Activated CD4-positive, alpha-beta T cell treated with anti-CD3 and anti-CD28 coated beads, Interleukin-2, amount 10 ng/mL, durations not matched to agents 24 days and 14 days (primary cell): ENCODE results near the gene STXBP5L. TPM values are rescaled to one million over a fixed set of nuclear protein-coding genes. Genes with fewer than 3 reads are reported as not detected.
"Not testable (repeated sequence)": the region's sequence is repeated elsewhere in the genome, so short reads cannot be mapped to it uniquely, and the experiment has no call there.

Experiments
- DNase-seq: peaks from one replicate; pipeline ENCODE4 v3.0.0; 2022
- H3K27ac Mint-ChIP-seq: one replicate; pipeline ENCODE4 v1.8.0; 2022; ENCODE audit warnings: mild to moderate bottlenecking, mixed read lengths
- H3K27me3 Mint-ChIP-seq: one replicate; pipeline ENCODE4 v1.8.0; 2022; ENCODE audit warnings: mixed read lengths
- H3K36me3 Mint-ChIP-seq: one replicate; pipeline ENCODE4 v1.8.0; 2022; ENCODE audit warnings: low read depth, mild to moderate bottlenecking, mixed read lengths
- H3K4me1 Mint-ChIP-seq: one replicate; pipeline ENCODE4 v1.8.0; 2021; ENCODE audit warnings: mixed read lengths
- H3K4me3 Mint-ChIP-seq: one replicate; pipeline ENCODE4 v1.8.0; 2022; ENCODE audit warnings: mild to moderate bottlenecking, moderate library complexity, mixed read lengths
- H3K9me3 Mint-ChIP-seq: one replicate; pipeline ENCODE4 v1.8.0; 2021; ENCODE audit warnings: mixed read lengths
- intact Hi-C: fragments of 100-400 bp; cut with micrococcal nuclease; formaldehyde crosslinking; loops from one replicate; pipeline ENCODE4 v1.15.1; 2023
- total RNA-seq: library from RNA; stranded (reverse); gene quantifications from 2 replicates; pipeline ENCODE4 v1.2.3, GENCODE V29; 2022

STXBP5L gene
- total RNA-seq, 1 donor from 2014 or later = not detected

DNA sequence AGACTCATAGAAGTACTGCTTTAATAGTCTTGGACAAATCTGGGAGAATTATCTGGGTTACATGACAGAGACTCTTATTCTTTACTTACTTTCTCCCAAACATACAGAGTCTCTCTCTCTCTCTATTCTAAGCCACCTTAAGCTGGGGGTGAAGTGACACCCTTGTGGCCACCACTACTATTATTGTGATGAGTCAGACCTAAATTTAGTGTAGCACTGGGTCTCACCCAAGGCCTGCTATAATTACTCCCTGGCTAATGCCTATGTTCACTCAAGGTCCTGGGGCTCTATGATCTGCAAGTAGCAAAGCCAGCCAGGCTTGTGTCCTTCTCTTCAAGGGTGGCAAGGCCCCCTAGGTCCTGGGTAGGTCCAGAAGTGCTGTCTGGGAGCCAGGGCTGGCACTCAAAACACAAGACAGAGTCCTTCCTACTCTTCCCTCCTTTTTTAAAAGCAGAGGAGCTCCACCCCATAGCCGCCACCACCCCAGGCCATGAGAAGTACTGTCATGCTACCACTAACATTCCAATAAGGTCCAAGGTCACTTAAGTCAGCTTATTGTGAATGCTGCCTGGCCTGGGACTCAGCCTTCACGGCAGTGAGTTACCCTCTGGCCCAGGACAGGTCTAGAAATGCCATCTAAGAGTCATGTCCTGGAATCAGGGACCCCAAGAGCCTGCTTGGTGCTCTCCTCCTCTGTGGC lies 454.2 kb downstream of the STXBP5L start:
- Mint-ChIP-seq H3K4me3 (no peak overlapping the region), H3K9me3 (no peaks in the 10 kb centered on the region), H3K4me1 (no peaks in the 10 kb centered on the region), H3K36me3 (no peaks in the 10 kb centered on the region), H3K27ac (no peak overlapping the region), H3K27me3 (peaks cover 2% of the 10 kb centered on the region)
- no peak for DNase-seq
- intact Hi-C loops = no loop called here

GRCh38 chr3:121388308-121388707 lies 480.3 kb downstream of the STXBP5L start:
- intact Hi-C loops, H3K36me3 Mint-ChIP-seq, H3K27me3 Mint-ChIP-seq, H3K27ac Mint-ChIP-seq, DNase-seq, H3K4me1 Mint-ChIP-seq, H3K9me3 Mint-ChIP-seq, H3K4me3 Mint-ChIP-seq: not testable (repeated sequence)

DNA sequence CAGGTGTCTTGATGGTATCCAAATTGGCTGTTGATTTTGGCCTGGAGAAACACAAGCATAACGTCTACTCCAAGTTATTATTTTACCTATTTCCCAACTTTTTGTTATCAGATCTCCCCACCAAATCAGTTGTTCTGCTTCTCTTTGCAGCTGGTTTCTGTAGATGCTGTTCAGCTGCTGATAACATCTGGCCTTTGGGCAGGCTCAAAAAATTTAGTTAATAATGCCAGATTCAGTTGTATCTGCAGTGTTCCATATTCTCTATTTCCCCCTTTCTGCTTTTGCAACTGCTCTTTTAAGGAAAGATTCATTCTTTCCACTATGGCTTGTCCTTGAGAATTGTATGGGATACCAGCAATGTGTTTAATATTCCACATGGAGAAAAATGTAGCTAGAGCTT lies 488.0 kb downstream of the STXBP5L start:
- H3K9me3 Mint-ChIP-seq, DNase-seq, H3K27ac Mint-ChIP-seq, H3K4me1 Mint-ChIP-seq, intact Hi-C loops, H3K4me3 Mint-ChIP-seq, H3K36me3 Mint-ChIP-seq, H3K27me3 Mint-ChIP-seq: not testable (repeated sequence)

DNA sequence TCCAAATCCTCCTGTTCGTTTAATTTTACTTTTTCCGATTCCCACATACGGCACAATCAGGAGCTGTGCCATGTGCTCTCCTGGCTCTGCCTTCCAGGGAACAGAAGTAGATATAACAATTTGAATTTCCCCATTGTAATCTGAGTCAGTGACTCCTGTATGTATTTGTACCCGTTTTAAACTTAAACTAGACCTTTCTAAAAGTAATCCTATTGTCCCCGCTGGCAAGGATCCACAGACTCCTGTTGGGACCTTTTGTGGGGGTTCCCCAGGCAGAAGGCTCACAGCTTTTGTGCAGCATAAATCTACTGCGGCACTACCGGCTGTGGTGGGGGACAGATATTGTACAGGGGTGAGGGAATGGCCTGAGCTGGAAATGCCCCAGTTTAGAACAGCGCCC lies 490.0 kb downstream of the STXBP5L start:
- H3K4me1 Mint-ChIP-seq, H3K27me3 Mint-ChIP-seq, intact Hi-C loops, H3K9me3 Mint-ChIP-seq, H3K36me3 Mint-ChIP-seq, H3K27ac Mint-ChIP-seq, DNase-seq, H3K4me3 Mint-ChIP-seq: not testable (repeated sequence)

DNA sequence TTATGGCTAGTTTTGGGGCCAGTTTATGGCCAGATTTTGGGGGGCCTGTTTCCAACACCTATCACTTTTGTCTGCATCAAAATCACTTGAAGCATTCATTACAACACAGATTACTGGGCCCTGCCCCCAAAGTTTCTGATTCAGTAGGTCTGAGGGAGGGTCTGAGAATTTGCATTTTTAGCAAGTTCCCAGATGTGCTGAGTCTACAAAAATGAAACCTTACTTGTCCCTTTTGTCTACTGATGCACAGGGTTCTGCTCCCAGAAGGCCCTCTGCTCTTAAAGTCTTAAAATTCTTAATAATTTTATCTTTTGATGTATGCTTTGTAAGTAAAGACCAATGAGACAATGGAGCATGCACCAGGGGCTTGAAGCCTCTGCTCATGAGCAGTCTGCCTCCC lies 491.8 kb downstream of the STXBP5L start:
- Mint-ChIP-seq H3K27ac (no peak overlapping the region), H3K4me1 (no peaks in the 10 kb centered on the region), H3K36me3 (no peaks in the 10 kb centered on the region), H3K4me3 (no peak overlapping the region), H3K9me3 (no peaks in the 10 kb centered on the region), H3K27me3 (peaks cover 3% of the 10 kb centered on the region)
- intact Hi-C loops = no loop called here
- DNase-seq = no peak

- Mint-ChIP-seq H3K27me3 (no peaks in the 10 kb centered on the region), H3K36me3 (no peaks in the 10 kb centered on the region), H3K9me3 (no peaks in the 10 kb centered on the region), H3K27ac (no peak overlapping the region), H3K4me3 (no peak overlapping the region), H3K4me1 (peaks cover 5% of the 10 kb centered on the region)
- DNase-seq = no peak
- intact Hi-C loops = no loop called here
Measured at GRCh38 chr3:121405631-121406030, 497.6 kb downstream of the STXBP5L start.

DNA sequence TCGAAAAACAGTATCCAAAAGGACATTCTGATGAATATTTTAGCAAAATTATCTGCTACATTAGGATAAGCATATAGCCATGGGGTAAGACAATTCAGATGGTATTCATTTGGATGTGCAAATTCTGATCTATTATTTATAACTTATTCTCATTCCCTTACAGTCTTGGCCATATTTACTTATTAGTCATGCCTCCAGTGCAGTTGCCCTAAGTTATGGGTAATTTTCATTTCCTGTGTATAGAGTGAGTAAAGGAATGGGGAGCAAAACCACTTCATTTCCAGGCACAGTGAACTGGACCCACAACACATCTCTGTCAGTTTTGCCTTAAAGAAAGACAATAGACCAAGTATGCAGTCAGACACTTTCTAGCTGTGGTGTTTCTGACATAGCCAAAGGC lies 503.5 kb downstream of the STXBP5L start:
- no peak for DNase-seq
- no peak overlapping the region for H3K4me3 Mint-ChIP-seq
- H3K27ac Mint-ChIP-seq = no peak overlapping the region
- no peaks in the 10 kb centered on the region for H3K36me3 Mint-ChIP-seq
- H3K9me3 Mint-ChIP-seq = no peaks in the 10 kb centered on the region
- intact Hi-C loops = no loop called here
- peaks cover 10% of the 10 kb centered on the region for H3K4me1 Mint-ChIP-seq
- no peaks in the 10 kb centered on the region for H3K27me3 Mint-ChIP-seq

DNA sequence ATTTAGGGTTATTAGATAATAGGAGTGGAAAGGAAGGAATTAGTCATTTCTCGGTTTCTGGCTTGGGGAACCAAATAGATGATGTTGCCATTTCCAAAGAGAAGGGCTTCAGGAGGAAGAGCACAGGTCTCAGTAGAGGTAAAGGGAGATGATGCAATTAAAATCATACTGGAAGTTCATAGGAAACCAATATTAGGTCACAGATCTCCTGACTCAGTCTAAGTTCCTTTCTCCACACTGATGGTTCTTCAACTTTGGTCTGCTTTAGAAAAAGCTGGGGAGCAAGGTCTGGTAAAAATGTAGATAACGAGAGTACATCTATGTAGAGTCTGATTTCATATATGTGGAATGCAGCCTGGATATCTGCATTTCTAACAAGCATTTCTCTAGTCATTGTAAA lies 506.9 kb downstream of the STXBP5L start:
- Mint-ChIP-seq H3K9me3 (no peaks in the 10 kb centered on the region), H3K4me1 (peaks cover 6% of the 10 kb centered on the region), H3K36me3 (peaks cover 5% of the 10 kb centered on the region), H3K4me3 (no peak overlapping the region), H3K27me3 (no peaks in the 10 kb centered on the region), H3K27ac (no peak overlapping the region)
- intact Hi-C loops = no loop called here
- no peak for DNase-seq

DNA sequence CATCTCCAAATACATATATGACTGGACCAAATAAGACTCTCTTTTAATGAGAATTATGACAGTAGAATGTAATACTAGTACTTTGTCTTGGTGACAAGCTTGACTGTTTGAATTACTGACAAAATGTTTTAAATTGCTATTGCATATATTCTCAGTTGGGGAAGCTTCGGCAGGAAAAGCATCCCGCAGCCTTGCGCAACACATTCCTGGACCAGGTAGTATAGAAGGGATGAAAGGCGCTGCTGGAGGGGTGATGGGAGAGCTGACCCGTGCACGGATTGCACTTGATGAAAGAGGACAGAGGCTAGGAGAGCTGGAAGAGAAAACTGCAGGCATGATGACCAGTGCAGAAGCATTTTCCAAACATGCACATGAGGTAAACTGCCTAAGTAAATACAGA lies 510.2 kb downstream of the STXBP5L start:
- Mint-ChIP-seq H3K4me1 (peaks cover 3% of the 10 kb centered on the region), H3K36me3 (peaks cover 5% of the 10 kb centered on the region), H3K4me3 (no peak overlapping the region), H3K9me3 (no peaks in the 10 kb centered on the region), H3K27ac (no peak overlapping the region), H3K27me3 (no peaks in the 10 kb centered on the region)
- no peak for DNase-seq
- intact Hi-C loops = no loop called here

DNA sequence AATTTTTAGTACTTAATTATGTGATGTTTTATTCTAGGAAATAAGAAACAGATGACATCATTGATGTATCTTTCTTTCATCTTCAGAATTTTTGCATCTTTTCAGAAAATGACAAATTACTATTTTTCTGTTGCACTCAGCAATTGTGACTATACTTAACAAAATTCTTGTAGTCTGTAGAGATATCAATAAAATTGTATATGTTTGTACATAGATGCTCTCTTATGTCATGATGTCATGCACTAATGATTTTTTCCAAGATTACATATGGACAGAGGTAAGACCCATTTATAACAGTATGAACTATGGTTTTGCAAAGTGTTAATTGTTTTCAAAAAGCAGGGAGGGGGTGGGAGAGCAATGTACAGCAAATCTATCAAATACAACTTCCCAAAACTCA lies 516.5 kb downstream of the STXBP5L start:
- no peak for DNase-seq
- Mint-ChIP-seq H3K4me3 (no peak overlapping the region), H3K27me3 (no peaks in the 10 kb centered on the region)

DNA sequence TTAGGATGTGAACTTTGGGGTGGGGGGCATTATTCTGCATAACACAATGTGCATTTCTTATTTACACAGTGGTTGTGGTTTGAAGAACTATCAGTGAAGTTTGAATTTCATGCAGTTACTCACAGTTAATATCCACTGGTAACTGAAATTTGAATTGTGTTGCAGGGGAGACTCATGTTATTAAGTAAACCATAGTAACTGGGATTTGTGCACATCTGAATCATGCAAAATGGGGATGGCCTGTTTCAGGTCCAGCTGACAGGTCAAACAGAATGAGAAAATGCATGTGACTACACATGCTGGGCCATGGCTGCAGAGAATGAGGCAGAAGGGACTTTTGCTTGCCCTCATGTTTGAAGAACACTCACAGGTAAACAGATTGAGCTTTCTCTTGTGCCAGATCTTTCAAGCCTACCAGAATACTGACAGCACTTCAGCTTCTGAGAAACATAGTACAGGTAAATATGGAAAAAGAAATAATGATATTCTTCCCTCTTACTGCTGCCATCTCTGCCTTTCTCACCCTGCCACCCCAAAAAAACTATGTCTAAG lies 522.7 kb downstream of the STXBP5L start:
- H3K4me1 Mint-ChIP-seq = peaks cover 18% of the 10 kb centered on the region
- H3K9me3 Mint-ChIP-seq = no peaks in the 10 kb centered on the region
- H3K4me3 Mint-ChIP-seq = no peak overlapping the region
- no peak overlapping the region for H3K27ac Mint-ChIP-seq
- intact Hi-C loops = no loop called here
- no peak for DNase-seq
- no peaks in the 10 kb centered on the region for H3K27me3 Mint-ChIP-seq
- peaks cover 43% of the 10 kb centered on the region for H3K36me3 Mint-ChIP-seq

More for the DNA sequence above, 516.5 kb downstream of the STXBP5L start:
- Mint-ChIP-seq H3K9me3 (no peaks in the 10 kb centered on the region), H3K36me3 (peaks cover 21% of the 10 kb centered on the region), H3K27ac (no peak overlapping the region), H3K4me1 (peaks cover 2% of the 10 kb centered on the region)
- intact Hi-C loops = no loop called here

DNA sequence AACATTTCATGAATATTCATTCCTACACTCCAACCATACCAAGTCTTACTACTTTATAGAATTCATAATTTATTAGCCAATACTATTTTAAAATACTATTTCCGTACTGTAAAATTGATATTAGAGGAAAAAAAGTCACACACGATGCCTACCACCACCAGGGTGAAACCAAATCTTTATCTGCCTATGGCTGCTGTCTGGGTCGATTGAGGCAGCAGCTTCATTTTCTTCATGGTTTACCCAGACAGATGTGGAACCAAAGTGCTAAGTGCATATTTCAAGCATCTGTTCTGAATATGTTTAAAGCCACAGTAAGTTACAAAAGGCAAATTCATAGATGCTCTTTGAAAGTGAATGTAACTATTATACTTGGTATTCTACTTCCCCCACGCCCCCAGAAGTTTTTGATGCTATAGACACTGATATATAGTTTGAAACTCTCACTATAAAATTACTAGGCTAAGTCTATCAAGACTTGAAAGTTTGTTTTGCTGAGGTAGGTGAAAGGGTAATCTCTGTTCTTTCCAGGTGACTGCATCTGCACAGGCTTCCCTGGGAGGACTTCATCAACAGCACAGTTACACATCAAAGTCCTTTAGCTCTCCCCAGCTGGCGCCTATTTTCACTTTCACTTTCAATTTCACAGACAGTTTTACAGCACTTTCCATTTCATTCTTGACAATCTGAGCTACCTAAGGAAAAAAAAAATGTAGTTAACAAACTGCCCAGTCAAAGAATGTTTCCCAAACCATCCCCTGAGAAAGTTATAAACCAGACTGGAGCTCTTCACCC lies 523.9 kb downstream of the STXBP5L start:
- Mint-ChIP-seq H3K4me1 (peaks cover 18% of the 10 kb centered on the region), H3K4me3 (peak overlapping the region; percentile 25), H3K36me3 (peaks cover 44% of the 10 kb centered on the region), H3K27me3 (no peaks in the 10 kb centered on the region), H3K27ac (peak overlapping the region; percentile 32), H3K9me3 (no peaks in the 10 kb centered on the region)
- intact Hi-C loops = no loop called here
- DNase-seq = peak; percentile 90

DNA sequence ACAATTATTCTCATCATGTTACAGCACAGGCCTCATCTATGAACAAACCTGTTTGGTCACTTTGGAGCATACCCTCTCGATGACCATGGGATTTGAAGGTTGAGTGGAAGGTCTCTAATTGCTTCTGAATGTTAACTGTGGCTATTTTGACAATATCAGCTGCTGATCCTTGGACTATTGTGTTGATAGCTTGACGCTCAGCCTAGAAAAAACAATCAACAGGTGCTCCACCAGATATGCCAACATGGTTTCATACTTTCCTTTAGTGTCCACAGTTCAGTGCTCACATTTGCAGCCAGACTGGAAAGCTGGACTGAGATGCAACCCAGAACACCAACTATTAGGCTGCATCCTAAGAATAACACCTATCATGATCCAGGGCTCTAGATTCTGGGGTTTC lies 528.1 kb downstream of the STXBP5L start:
- Mint-ChIP-seq H3K27ac (no peak overlapping the region), H3K36me3 (peaks cover 23% of the 10 kb centered on the region), H3K9me3 (no peaks in the 10 kb centered on the region), H3K4me3 (no peak overlapping the region), H3K27me3 (no peaks in the 10 kb centered on the region), H3K4me1 (peaks cover 14% of the 10 kb centered on the region)
- intact Hi-C loops = no loop called here
- DNase-seq = no peak

DNA sequence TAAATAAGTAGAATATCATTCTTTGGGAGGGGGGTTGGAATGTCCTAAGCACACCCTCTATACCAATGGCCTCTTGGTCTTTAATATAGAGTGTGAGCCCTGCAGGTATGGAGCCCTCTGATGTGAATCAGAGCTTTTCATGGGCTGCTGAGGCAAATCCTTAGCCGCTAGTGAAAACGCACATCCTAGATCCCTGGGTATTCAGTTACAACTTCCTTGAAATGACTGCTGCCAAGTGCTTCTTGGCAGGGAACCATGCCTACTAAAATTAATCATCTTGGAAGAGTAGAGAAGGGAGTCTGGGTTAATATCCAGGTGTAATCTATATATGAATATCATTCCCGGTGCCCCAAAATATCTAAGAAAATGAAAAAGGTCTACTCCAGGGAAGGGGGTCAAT lies 528.6 kb downstream of the STXBP5L start:
- intact Hi-C loops = no loop called here
- no peaks in the 10 kb centered on the region for H3K9me3 Mint-ChIP-seq
- peaks cover 25% of the 10 kb centered on the region for H3K36me3 Mint-ChIP-seq
- no peak overlapping the region for H3K4me3 Mint-ChIP-seq
- no peak overlapping the region for H3K27ac Mint-ChIP-seq
- DNase-seq = no peak
- H3K4me1 Mint-ChIP-seq = peaks cover 14% of the 10 kb centered on the region
- H3K27me3 Mint-ChIP-seq = no peaks in the 10 kb centered on the region
